Activated T-helper 1 cell treated with Interleukin-2 at 50 U/mL for 16 hours (primary cell): Measurements from ENCODE around the gene GRM8.

Experiments
- DNase-seq: peaks from one replicate; pipeline ENCODE4 v3.0.0-alpha.2; 2020; ENCODE audit warnings: low read depth

The GRM8 gene

GRCh38 chr7:127146746-127147536 is 105.8 kb downstream of the GRM8 start:
- no peak for DNase-seq

- no peak for DNase-seq
Observed at GRCh38 chr7:127137146-127137545, 115.6 kb downstream of the GRM8 start.

GRCh38 chr7:127135871-127136485 is 116.8 kb downstream of the GRM8 start:
- no peak for DNase-seq

GRCh38 chr7:127123220-127123619 is 129.5 kb downstream of the GRM8 start:
- DNase-seq, result no peak

GRCh38 chr7:127119517-127119916 is 133.2 kb downstream of the GRM8 start:
- no peak for DNase-seq

- DNase-seq, result no peak
Observed at GRCh38 chr7:127114742-127115265, 137.9 kb downstream of the GRM8 start.

- no peak for DNase-seq
Observed at GRCh38 chr7:127107601-127108007, 145.1 kb downstream of the GRM8 start.

GRCh38 chr7:127093340-127093739 is 159.4 kb downstream of the GRM8 start:
- no peak for DNase-seq

- DNase-seq, result no peak
Observed at GRCh38 chr7:127091620-127092019, 161.1 kb downstream of the GRM8 start.

- DNase-seq, result no peak
Observed at GRCh38 chr7:127089146-127089545, 163.6 kb downstream of the GRM8 start.

- DNase-seq, result no peak
Observed at GRCh38 chr7:127081539-127081938, 171.2 kb downstream of the GRM8 start.

GRCh38 chr7:127080576-127080975 is 172.2 kb downstream of the GRM8 start:
- DNase-seq, result no peak

- DNase-seq, result no peak
Observed at GRCh38 chr7:127066974-127067373, 185.8 kb downstream of the GRM8 start.

- DNase-seq, result no peak
Observed at GRCh38 chr7:127059475-127059874, 193.3 kb downstream of the GRM8 start.

GRCh38 chr7:127057918-127058317 is 194.8 kb downstream of the GRM8 start:
- DNase-seq, result no peak

- no peak for DNase-seq
Observed at GRCh38 chr7:127056202-127056601, 196.5 kb downstream of the GRM8 start.

GRCh38 chr7:127047521-127047920 is 205.2 kb downstream of the GRM8 start:
- no peak for DNase-seq

- DNase-seq, result no peak
Observed at GRCh38 chr7:127041689-127042452, 210.9 kb downstream of the GRM8 start.

- no peak for DNase-seq
Observed at GRCh38 chr7:127040042-127040441, 212.7 kb downstream of the GRM8 start.

GRCh38 chr7:127039541-127039940 is 213.2 kb downstream of the GRM8 start:
- DNase-seq, result no peak

- no peak for DNase-seq
Observed at GRCh38 chr7:127035203-127035849, 217.4 kb downstream of the GRM8 start.

GRCh38 chr7:127034186-127034806 is 218.4 kb downstream of the GRM8 start:
- no peak for DNase-seq
